ENCODE measurements around the gene CMPK2.

Gene CMPK2

GRCh38 chr2:6914828-6915227 is 49.1 kb upstream of the CMPK2 start (continued):
- TF ChIP-seq PRDM2 (tag by site-specific recombination; IDR thresholded peaks at IDR 0.05; ENCODE audit: borderline replicate concordance): no peak
- TF ChIP-seq GLIS2 (tag by site-specific recombination; IDR thresholded peaks at IDR 0.05): no peak
- TF ChIP-seq ZNF18 (tag by site-specific recombination; IDR thresholded peaks at IDR 0.05): no peak
- no peak for TF ChIP-seq ZNF610 (tag by site-specific recombination; IDR thresholded peaks at IDR 0.05; ENCODE audit: borderline replicate concordance)
- TF ChIP-seq ZNF530 (tag by site-specific recombination; IDR thresholded peaks at IDR 0.05; ENCODE audit: low read depth): no peak
- no peak for TF ChIP-seq ZNF529 (tag by site-specific recombination; IDR thresholded peaks at IDR 0.05; ENCODE audit: insufficient replicate concordance)

GRCh38 chr2:6913415-6914157 is 47.9 kb upstream of the CMPK2 start:
- no peak for TF ChIP-seq OSR2 (tag by site-specific recombination; IDR thresholded peaks at IDR 0.05)
- no peak for TF ChIP-seq ZNF184 (tag by site-specific recombination; IDR thresholded peaks at IDR 0.05)
- no peak for TF ChIP-seq ZNF501 (tag by site-specific recombination; IDR thresholded peaks at IDR 0.05)
- no peak for TF ChIP-seq INSM2 (tag by site-specific recombination; IDR thresholded peaks at IDR 0.05)
- TF ChIP-seq ZNF701 (tag by site-specific recombination; IDR thresholded peaks at IDR 0.05): no peak
- TF ChIP-seq AEBP2 (tag by site-specific recombination; IDR thresholded peaks at IDR 0.05; ENCODE audit: borderline replicate concordance): no peak
- no peak for TF ChIP-seq ZNF2 (tag by site-specific recombination; IDR thresholded peaks at IDR 0.05)
- no peak for TF ChIP-seq HOXC10 (CRISPR knock-in tag; IDR thresholded peaks at IDR 0.05)
- TF ChIP-seq ZNF660 (tag by site-specific recombination; IDR thresholded peaks at IDR 0.05): no peak
- no peak for TF ChIP-seq ZNF19 (tag by site-specific recombination; IDR thresholded peaks at IDR 0.05; ENCODE audit: low read depth)
- no peak for TF ChIP-seq PRDM2 (tag by site-specific recombination; IDR thresholded peaks at IDR 0.05; ENCODE audit: borderline replicate concordance)
- no peak for TF ChIP-seq GLIS1 (tag by site-specific recombination; IDR thresholded peaks at IDR 0.05)
- TF ChIP-seq ZBTB8A (tag by site-specific recombination; IDR thresholded peaks at IDR 0.05): no peak
- no peak for TF ChIP-seq ZFP69B (tag by site-specific recombination; IDR thresholded peaks at IDR 0.05)
- TF ChIP-seq ZEB2 (tag by site-specific recombination; IDR thresholded peaks at IDR 0.05): no peak
- POLR2A ChIA-PET: no interaction called here
- Histone ChIP-seq H3K4me3 (ENCODE audit: low read depth, low read length) (no peak overlapping the region), H3K9me3 (ENCODE audit: control insufficient read depth, insufficient read depth, low read depth, low read length) (no peaks in the 10 kb centered on the region), H3K36me3 (ENCODE audit: control insufficient read depth in 2 of 2, insufficient read depth in 1 of 2, low read length in 2 of 2) (no peaks in the 10 kb centered on the region), H3K4me1 (ENCODE audit: control insufficient read depth, insufficient read depth, low read length) (no peaks in the 10 kb centered on the region), H3K27ac (ENCODE audit: extremely low read depth, low read depth, low read length) (no peak overlapping the region)
- CTCF ChIA-PET: no interaction called here

All from HEK293 (cell line).